Duodenal mucosa (tissue), 2 donors: ENCODE data around the gene ADGRB3.
"Not testable (repeated sequence)": the region's sequence is repeated elsewhere in the genome, so short reads cannot be mapped to it uniquely, and the experiment has no call there.

Source experiments
- H3K27ac ChIP-seq: one replicate; pipeline ENCODE4 v1.7.0; 2013; ENCODE audit warnings: low read depth, low read length
- H3K27me3 ChIP-seq, 2 donors: one replicate each; pipeline ENCODE4 v1.7.0; 2013; ENCODE audit warnings: low read length in 2 of 2, control low read depth in 1 of 2; ENCODE audit not compliant: insufficient read depth in 2 of 2, control insufficient read depth in 1 of 2
- H3K36me3 ChIP-seq, 2 donors: one replicate each; pipeline ENCODE4 v1.7.0; 2013; ENCODE audit warnings: low read length in 2 of 2, control low read depth in 1 of 2; ENCODE audit not compliant: insufficient read depth in 2 of 2, control insufficient read depth in 1 of 2
- H3K4me1 ChIP-seq, 2 donors: one replicate each; pipeline ENCODE4 v1.7.0; 2013; ENCODE audit warnings: low read length in 2 of 2, control low read depth in 1 of 2; ENCODE audit not compliant: insufficient read depth in 2 of 2, control insufficient read depth in 1 of 2
- H3K4me3 ChIP-seq, 2 donors: one replicate each; pipeline ENCODE4 v1.7.0; 2013; ENCODE audit warnings: low read length in 2 of 2, low read depth in 1 of 2
- H3K9ac ChIP-seq, 2 donors: one replicate each; pipeline ENCODE4 v1.7.0; 2013; ENCODE audit warnings: low read length in 2 of 2, low read depth in 1 of 2
- H3K9me3 ChIP-seq, 2 donors: one replicate each; pipeline ENCODE4 v1.7.0; 2013; ENCODE audit warnings: low read length in 2 of 2, control low read depth in 1 of 2; ENCODE audit not compliant: control insufficient read depth in 1 of 2

The ADGRB3 gene

GRCh38 chr6:68895929-68896328 is 260.8 kb downstream of the ADGRB3 start:
- H3K27me3 ChIP-seq, result no peaks in the 10 kb centered on the region
- no peak overlapping the region for H3K27ac ChIP-seq
- no peak overlapping the region for H3K4me3 ChIP-seq
- no peaks in the 10 kb centered on the region for H3K4me1 ChIP-seq
- H3K9ac ChIP-seq, result no peak overlapping the region
- no peaks in the 10 kb centered on the region for H3K9me3 ChIP-seq
- no peaks in the 10 kb centered on the region for H3K36me3 ChIP-seq

- Histone ChIP-seq H3K9ac (no peak overlapping the region), H3K27ac (no peak overlapping the region), H3K9me3 (no peaks in the 10 kb centered on the region), H3K4me3 (no peak overlapping the region), H3K36me3 (no peaks in the 10 kb centered on the region), H3K27me3 (no peaks in the 10 kb centered on the region), H3K4me1 (no peaks in the 10 kb centered on the region)
Measured at GRCh38 chr6:68901044-68901443, 266.0 kb downstream of the ADGRB3 start.

GRCh38 chr6:68911334-68911733 is 276.3 kb downstream of the ADGRB3 start:
- H3K27ac ChIP-seq, result no peak overlapping the region
- no peak overlapping the region for H3K4me3 ChIP-seq
- no peak overlapping the region for H3K9ac ChIP-seq
- H3K27me3 ChIP-seq, result no peaks in the 10 kb centered on the region
- no peaks in the 10 kb centered on the region for H3K36me3 ChIP-seq
- no peaks in the 10 kb centered on the region for H3K4me1 ChIP-seq
- H3K9me3 ChIP-seq, result no peaks in the 10 kb centered on the region

GRCh38 chr6:68911811-68912210 is 276.7 kb downstream of the ADGRB3 start:
- Histone ChIP-seq H3K4me1 (no peaks in the 10 kb centered on the region), H3K27ac (no peak overlapping the region), H3K9ac (no peak overlapping the region), H3K27me3 (no peaks in the 10 kb centered on the region), H3K36me3 (no peaks in the 10 kb centered on the region), H3K9me3 (no peaks in the 10 kb centered on the region), H3K4me3 (no peak overlapping the region)

GRCh38 chr6:68912805-68913204 is 277.7 kb downstream of the ADGRB3 start:
- not testable (repeated sequence) for H3K4me3 ChIP-seq, H3K27ac ChIP-seq, H3K36me3 ChIP-seq, H3K27me3 ChIP-seq, H3K9ac ChIP-seq, H3K9me3 ChIP-seq, H3K4me1 ChIP-seq

- Histone ChIP-seq H3K9ac (no peak overlapping the region), H3K9me3 (no peaks in the 10 kb centered on the region), H3K4me3 (no peak overlapping the region), H3K36me3 (no peaks in the 10 kb centered on the region), H3K4me1 (no peaks in the 10 kb centered on the region), H3K27me3 (no peaks in the 10 kb centered on the region), H3K27ac (no peak overlapping the region)
Measured at GRCh38 chr6:68915586-68915985, 280.5 kb downstream of the ADGRB3 start.

- no peaks in the 10 kb centered on the region for H3K27me3 ChIP-seq
- H3K9me3 ChIP-seq, result no peaks in the 10 kb centered on the region
- H3K36me3 ChIP-seq, result no peaks in the 10 kb centered on the region
- H3K4me1 ChIP-seq, result no peaks in the 10 kb centered on the region
- no peak overlapping the region for H3K9ac ChIP-seq
- H3K4me3 ChIP-seq, result no peak overlapping the region
- no peak overlapping the region for H3K27ac ChIP-seq
Measured at GRCh38 chr6:68919537-68919936, 284.5 kb downstream of the ADGRB3 start.

GRCh38 chr6:68941345-68941744 is 306.3 kb downstream of the ADGRB3 start:
- Histone ChIP-seq H3K9ac (no peak overlapping the region), H3K36me3 (no peaks in the 10 kb centered on the region), H3K4me1 (no peaks in the 10 kb centered on the region), H3K27me3 (no peaks in the 10 kb centered on the region), H3K4me3 (no peak overlapping the region), H3K27ac (no peak overlapping the region), H3K9me3 (no peaks in the 10 kb centered on the region)

- no peaks in the 10 kb centered on the region for H3K9me3 ChIP-seq
- no peaks in the 10 kb centered on the region for H3K36me3 ChIP-seq
- no peak overlapping the region for H3K27ac ChIP-seq
- H3K9ac ChIP-seq, result no peak overlapping the region
- no peaks in the 10 kb centered on the region for H3K4me1 ChIP-seq
- no peaks in the 10 kb centered on the region for H3K27me3 ChIP-seq
- no peak overlapping the region for H3K4me3 ChIP-seq
Measured at GRCh38 chr6:68947721-68948120, 312.6 kb downstream of the ADGRB3 start.

- no peak overlapping the region for H3K4me3 ChIP-seq
Measured at GRCh38 chr6:68951270-68951669, 316.2 kb downstream of the ADGRB3 start.

GRCh38 chr6:68958327-68958726 is 323.2 kb downstream of the ADGRB3 start:
- Histone ChIP-seq H3K4me3 (no peak overlapping the region), H3K27ac (no peak overlapping the region), H3K27me3 (no peaks in the 10 kb centered on the region), H3K36me3 (no peaks in the 10 kb centered on the region), H3K9me3 (no peaks in the 10 kb centered on the region), H3K4me1 (no peaks in the 10 kb centered on the region), H3K9ac (no peak overlapping the region)

More at GRCh38 chr6:68951270-68951669, 316.2 kb downstream of the ADGRB3 start:
- no peaks in the 10 kb centered on the region for H3K9me3 ChIP-seq
- H3K4me1 ChIP-seq, result no peaks in the 10 kb centered on the region
- H3K27me3 ChIP-seq, result no peaks in the 10 kb centered on the region
- H3K9ac ChIP-seq, result no peak overlapping the region
- H3K36me3 ChIP-seq, result no peaks in the 10 kb centered on the region
- no peak overlapping the region for H3K27ac ChIP-seq
